GOT3 (cell line): ENCODE measurements around the gene ACTA1.
"Not testable (repeated sequence)": the region's sequence is repeated elsewhere in the genome, so short reads cannot be mapped to it uniquely, and the experiment has no call there.

ENCODE experiments used
- DNase-seq: peaks from one replicate; lab custom pipeline; 2025; ENCODE audit warnings: mixed read lengths; lab: John Stamatoyannopoulos, UW

ACTA1 gene

GRCh38 chr1:229409616-229410369 is 24.1 kb downstream of the ACTA1 start:
- no peak for DNase-seq

GRCh38 chr1:229408458-229409037 is 25.3 kb downstream of the ACTA1 start:
- no peak for DNase-seq

- DNase-seq = no peak
Observed at GRCh38 chr1:229407206-229408026, 26.5 kb downstream of the ACTA1 start.

- DNase-seq = no peak
Observed at GRCh38 chr1:229406798-229407197, 27.1 kb downstream of the ACTA1 start.

- no peak for DNase-seq
Observed at GRCh38 chr1:229403573-229403972, 30.3 kb downstream of the ACTA1 start.

GRCh38 chr1:229402993-229403392 is 30.9 kb downstream of the ACTA1 start:
- no peak for DNase-seq

- not testable (repeated sequence) for DNase-seq
Observed at GRCh38 chr1:229402329-229402728, 31.6 kb downstream of the ACTA1 start.

GRCh38 chr1:229397762-229398161 is 36.1 kb downstream of the ACTA1 start:
- DNase-seq = no peak

- DNase-seq = no peak
Observed at GRCh38 chr1:229396585-229397206, 37.2 kb downstream of the ACTA1 start.

GRCh38 chr1:229394517-229394916 is 39.4 kb downstream of the ACTA1 start:
- DNase-seq = not testable (repeated sequence)

- DNase-seq = no peak
Observed at GRCh38 chr1:229392936-229393335, 41.0 kb downstream of the ACTA1 start.

GRCh38 chr1:229390130-229390529 is 43.8 kb downstream of the ACTA1 start:
- DNase-seq = no peak

- DNase-seq = no peak
Observed at GRCh38 chr1:229388897-229389580, 44.9 kb downstream of the ACTA1 start.

- no peak for DNase-seq
Observed at GRCh38 chr1:229385853-229386456, 47.9 kb downstream of the ACTA1 start.

GRCh38 chr1:229384822-229385221 is 49.1 kb downstream of the ACTA1 start:
- no peak for DNase-seq

- no peak for DNase-seq
Observed at GRCh38 chr1:229383961-229384360, 49.9 kb downstream of the ACTA1 start.

- DNase-seq = no peak
Observed at GRCh38 chr1:229383188-229383587, 50.7 kb downstream of the ACTA1 start.
